ENCODE measurements around the gene NES.

The NES gene

GRCh38 chr1:156681196-156681960 is 4.2 kb upstream of the NES start:
- no peak for DNase-seq

- no peak for DNase-seq
These were observed 2.8 kb upstream of the NES start for GRCh38 chr1:156680056-156680455.

GRCh38 chr1:156677616-156678596 is 699 bp upstream of the NES start:
- no peak for DNase-seq

- no peak for DNase-seq
These were observed 940 bp downstream of the NES start for GRCh38 chr1:156676114-156676819.

- no peak for DNase-seq
These were observed 1.7 kb downstream of the NES start for GRCh38 chr1:156675210-156676113.

GRCh38 chr1:156673387-156674121 is 3.7 kb downstream of the NES start:
- DNase-seq = no peak

- DNase-seq = no peak
These were observed 5.4 kb downstream of the NES start for GRCh38 chr1:156671804-156672203.

- no peak for DNase-seq
These were observed 6.4 kb downstream of the NES start for GRCh38 chr1:156670791-156671190.

GRCh38 chr1:156670359-156670758 is 6.8 kb downstream of the NES start:
- no peak for DNase-seq

GRCh38 chr1:156669794-156670193 is 7.4 kb downstream of the NES start:
- DNase-seq = no peak

- DNase-seq = no peak
These were observed 8.2 kb downstream of the NES start for GRCh38 chr1:156668801-156669637.

- no peak for DNase-seq
These were observed 9.1 kb downstream of the NES start for GRCh38 chr1:156667968-156668709.

GRCh38 chr1:156667610-156667967 is 9.6 kb downstream of the NES start:
- DNase-seq = no peak

- DNase-seq = no peak
These were observed 10.2 kb downstream of the NES start for GRCh38 chr1:156666862-156667609.

- no peak for DNase-seq
These were observed 11.7 kb downstream of the NES start for GRCh38 chr1:156665539-156665938.

GRCh38 chr1:156664767-156665411 is 12.3 kb downstream of the NES start:
- no peak for DNase-seq

GRCh38 chr1:156664046-156664766 is 13.0 kb downstream of the NES start:
- no peak for DNase-seq

GRCh38 chr1:156663178-156663577 is 14.0 kb downstream of the NES start:
- DNase-seq = no peak
